DND-41 (cell line): ENCODE data around the gene FOXD3.

Experiments
- ATAC-seq: fragments of 200-7000 bp; cut with Tn5 transposase; 3 replicates; pipeline ENCODE4 v1.9.1; 2021; ENCODE audit warnings: low read depth; ENCODE audit not compliant: insufficient read depth
- DNase-seq: peaks from one replicate; pipeline ENCODE4 v3.0.0-alpha.2; 2020
- H2AFZ ChIP-seq: 2 replicates; pipeline ENCODE4 v1.6.0; 2012; ENCODE audit warnings: low read depth, low read length
- H3K27ac ChIP-seq: 2 replicates; pipeline ENCODE4 v1.5.1; 2012; ENCODE audit warnings: low read length, inconsistent platforms
- H3K27me3 ChIP-seq: fragments of 200-600 bp; sonication (generic); 2 replicates; pipeline ENCODE4 v1.6.0; 2012; ENCODE audit warnings: low read length, mild to moderate bottlenecking, inconsistent platforms; ENCODE audit not compliant: insufficient read depth, poor library complexity
- H3K36me3 ChIP-seq: 2 replicates; pipeline ENCODE4 v1.5.1; 2012; ENCODE audit warnings: low read length, inconsistent platforms; ENCODE audit not compliant: insufficient read depth
- H3K4me1 ChIP-seq: 2 replicates; pipeline ENCODE4 v1.5.1; 2012; ENCODE audit warnings: mild to moderate bottlenecking, low read length; ENCODE audit not compliant: insufficient read depth
- H3K4me2 ChIP-seq: 2 replicates; pipeline ENCODE4 v1.6.0; 2012; ENCODE audit warnings: mild to moderate bottlenecking, moderate library complexity, low read length, inconsistent platforms; ENCODE audit not compliant: insufficient read depth
- H3K4me3 ChIP-seq, 2 experiments: fragments of 200-600 bp in 1 of 2; shearing (Covaris generic) in 1 of 2; 2 replicates each; pipeline ENCODE4 v1.5.1; 2012 to 2016; ENCODE audit warnings: inconsistent platforms in 2 of 2, low read length in 2 of 2, mild to moderate bottlenecking in 2 of 2, low read depth in 1 of 2, moderate library complexity in 1 of 2
- H3K79me2 ChIP-seq: 2 replicates; pipeline ENCODE4 v1.6.0; 2012; ENCODE audit warnings: low read length, inconsistent platforms; ENCODE audit not compliant: insufficient read depth
- H3K9ac ChIP-seq: 2 replicates; pipeline ENCODE4 v1.6.0; 2012; ENCODE audit warnings: low read depth, mild to moderate bottlenecking, inconsistent platforms, low read length, moderate library complexity
- H3K9me3 ChIP-seq: 2 replicates; pipeline ENCODE4 v1.5.1; 2012; ENCODE audit warnings: low read length, moderate library complexity, mild to moderate bottlenecking, inconsistent platforms; ENCODE audit not compliant: insufficient read depth, severe bottlenecking
- H4K20me1 ChIP-seq: 2 replicates; pipeline ENCODE4 v1.6.0; 2012; ENCODE audit warnings: low read length; ENCODE audit not compliant: insufficient read depth
- EZH2 ChIP-seq: IDR thresholded peaks from 3 replicates; pipeline ENCODE4 v1.6.1; 2012; ENCODE audit warnings: borderline replicate concordance, low read depth, mild to moderate bottlenecking, moderate library complexity, low read length, inconsistent platforms; ENCODE audit not compliant: severe bottlenecking
- TF ChIP-seq, protein P1 (sequence below): IDR thresholded peaks from 2 replicates; pipeline ENCODE4 v1.5.1; 2012; ENCODE audit warnings: borderline replicate concordance, low read length, moderate library complexity, mild to moderate bottlenecking; ENCODE audit not compliant: poor library complexity, severe bottlenecking; ENCODE audit errors: extremely low read depth

FOXD3 gene

DNA sequence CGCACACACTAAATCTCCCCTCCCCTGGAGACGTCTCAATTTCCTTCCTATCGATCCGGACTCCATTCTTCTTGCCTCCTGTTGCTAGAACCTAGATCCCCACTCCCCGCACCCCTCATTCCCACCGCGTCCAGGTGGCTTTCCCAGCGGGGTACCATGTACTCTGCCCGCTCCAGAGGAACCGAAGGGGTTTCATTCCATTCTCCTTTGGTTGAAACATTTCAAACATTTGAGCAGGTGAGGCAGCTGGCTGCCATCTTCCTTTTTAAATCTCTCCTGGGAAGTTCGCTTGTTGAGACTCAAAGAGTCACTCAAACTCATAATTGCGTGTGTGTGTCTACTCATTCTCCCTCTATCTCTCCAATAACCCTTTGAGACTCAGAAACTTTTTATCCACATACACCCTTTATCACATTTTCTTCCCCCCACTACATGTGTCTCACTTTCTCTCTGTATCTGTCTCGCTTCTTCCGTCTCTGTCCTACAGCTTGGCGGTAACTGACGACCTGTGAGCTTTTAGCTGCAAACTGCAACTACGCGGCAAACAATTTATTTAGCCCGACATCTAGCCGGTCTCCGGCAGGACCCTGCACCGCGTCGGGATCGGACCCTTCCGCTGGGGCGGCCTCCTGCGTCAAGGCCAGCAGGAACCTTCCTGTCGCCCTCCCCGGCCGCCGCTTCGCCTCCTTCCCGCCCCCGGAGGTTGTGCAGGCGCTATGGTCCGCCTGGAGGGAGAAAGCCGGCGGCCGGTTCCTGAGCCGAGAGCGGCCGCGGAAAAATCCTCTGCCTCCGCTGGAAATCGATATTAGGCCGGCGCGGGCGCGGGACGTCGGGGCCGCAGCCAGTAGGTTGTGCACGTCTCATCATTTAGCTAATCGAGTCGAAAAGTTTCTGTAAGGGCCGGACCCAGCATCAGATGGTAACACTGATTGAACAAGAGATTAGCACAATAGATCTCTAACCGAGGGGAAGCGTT, 3.0 kb upstream of the FOXD3 start:
- no peaks in the 10 kb centered on the region for H3K27me3 ChIP-seq
- H3K4me3 ChIP-seq, result no peak overlapping the region

DNA sequence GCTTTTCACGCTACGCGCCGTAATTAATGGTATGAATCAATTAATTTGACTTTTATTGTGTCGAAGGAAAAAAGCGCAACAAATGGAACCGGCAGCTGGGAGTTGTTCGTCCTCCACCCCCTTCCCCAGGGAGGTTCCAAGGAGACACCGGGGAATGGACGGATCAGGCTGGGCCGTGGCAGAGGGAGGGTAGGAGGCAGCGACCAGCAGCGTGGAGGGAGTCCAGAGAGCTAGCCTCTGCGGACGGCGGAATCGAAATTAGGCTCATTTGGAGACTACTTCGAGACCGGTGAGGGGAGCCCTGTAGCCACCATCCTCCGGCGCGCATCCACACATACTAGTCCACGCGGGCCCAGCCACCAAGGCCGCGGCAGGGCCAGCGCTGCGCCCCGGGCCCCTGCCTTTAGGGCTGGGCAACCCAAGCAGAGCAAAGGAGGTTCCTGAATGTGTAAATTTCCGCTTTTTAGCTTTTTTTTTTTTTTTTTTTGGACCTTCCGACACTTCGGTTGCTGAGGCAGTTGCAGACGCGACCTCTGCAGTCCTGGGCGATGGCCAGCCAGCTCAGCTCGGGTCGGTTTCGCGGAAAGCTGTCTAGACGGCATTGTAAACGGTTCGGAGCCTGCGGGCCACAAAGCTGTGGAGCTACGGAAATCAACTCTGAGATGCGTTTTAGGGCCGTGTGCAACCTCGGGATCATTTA, 2.2 kb upstream of the FOXD3 start:
- Histone ChIP-seq H4K20me1 (no peaks in the 10 kb centered on the region), H3K9ac (no peak overlapping the region), H3K4me2 (no peak overlapping the region), H3K79me2 (no peaks in the 10 kb centered on the region), H3K36me3 (no peaks in the 10 kb centered on the region), H3K27me3 (no peaks in the 10 kb centered on the region), H3K4me1 (no peaks in the 10 kb centered on the region), H3K9me3 (peaks cover 2% of the 10 kb centered on the region), H3K4me3 (no peak overlapping the region), H2AFZ (no peak overlapping the region), H3K27ac (no peak overlapping the region)
- DNase-seq, result no peak
- TF ChIP-seq, protein P1, sequence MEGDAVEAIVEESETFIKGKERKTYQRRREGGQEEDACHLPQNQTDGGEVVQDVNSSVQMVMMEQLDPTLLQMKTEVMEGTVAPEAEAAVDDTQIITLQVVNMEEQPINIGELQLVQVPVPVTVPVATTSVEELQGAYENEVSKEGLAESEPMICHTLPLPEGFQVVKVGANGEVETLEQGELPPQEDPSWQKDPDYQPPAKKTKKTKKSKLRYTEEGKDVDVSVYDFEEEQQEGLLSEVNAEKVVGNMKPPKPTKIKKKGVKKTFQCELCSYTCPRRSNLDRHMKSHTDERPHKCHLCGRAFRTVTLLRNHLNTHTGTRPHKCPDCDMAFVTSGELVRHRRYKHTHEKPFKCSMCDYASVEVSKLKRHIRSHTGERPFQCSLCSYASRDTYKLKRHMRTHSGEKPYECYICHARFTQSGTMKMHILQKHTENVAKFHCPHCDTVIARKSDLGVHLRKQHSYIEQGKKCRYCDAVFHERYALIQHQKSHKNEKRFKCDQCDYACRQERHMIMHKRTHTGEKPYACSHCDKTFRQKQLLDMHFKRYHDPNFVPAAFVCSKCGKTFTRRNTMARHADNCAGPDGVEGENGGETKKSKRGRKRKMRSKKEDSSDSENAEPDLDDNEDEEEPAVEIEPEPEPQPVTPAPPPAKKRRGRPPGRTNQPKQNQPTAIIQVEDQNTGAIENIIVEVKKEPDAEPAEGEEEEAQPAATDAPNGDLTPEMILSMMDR, result no peak
- no peak for TF ChIP-seq EZH2
- ATAC-seq, result no peak

More for the DNA sequence above, 3.0 kb upstream of the FOXD3 start:
- H2AFZ ChIP-seq, result no peak overlapping the region
- no peak overlapping the region for H3K9ac ChIP-seq
- H3K4me1 ChIP-seq, result no peaks in the 10 kb centered on the region
- ATAC-seq, result no peak
- no peak overlapping the region for H3K27ac ChIP-seq
- H4K20me1 ChIP-seq, result no peaks in the 10 kb centered on the region
- TF ChIP-seq, protein P1, result no peak
- no peak for TF ChIP-seq EZH2
- H3K36me3 ChIP-seq, result no peaks in the 10 kb centered on the region
- peaks cover 2% of the 10 kb centered on the region for H3K9me3 ChIP-seq
- H3K4me2 ChIP-seq, result no peak overlapping the region
- H3K79me2 ChIP-seq, result no peaks in the 10 kb centered on the region
- no peak for DNase-seq

DNA sequence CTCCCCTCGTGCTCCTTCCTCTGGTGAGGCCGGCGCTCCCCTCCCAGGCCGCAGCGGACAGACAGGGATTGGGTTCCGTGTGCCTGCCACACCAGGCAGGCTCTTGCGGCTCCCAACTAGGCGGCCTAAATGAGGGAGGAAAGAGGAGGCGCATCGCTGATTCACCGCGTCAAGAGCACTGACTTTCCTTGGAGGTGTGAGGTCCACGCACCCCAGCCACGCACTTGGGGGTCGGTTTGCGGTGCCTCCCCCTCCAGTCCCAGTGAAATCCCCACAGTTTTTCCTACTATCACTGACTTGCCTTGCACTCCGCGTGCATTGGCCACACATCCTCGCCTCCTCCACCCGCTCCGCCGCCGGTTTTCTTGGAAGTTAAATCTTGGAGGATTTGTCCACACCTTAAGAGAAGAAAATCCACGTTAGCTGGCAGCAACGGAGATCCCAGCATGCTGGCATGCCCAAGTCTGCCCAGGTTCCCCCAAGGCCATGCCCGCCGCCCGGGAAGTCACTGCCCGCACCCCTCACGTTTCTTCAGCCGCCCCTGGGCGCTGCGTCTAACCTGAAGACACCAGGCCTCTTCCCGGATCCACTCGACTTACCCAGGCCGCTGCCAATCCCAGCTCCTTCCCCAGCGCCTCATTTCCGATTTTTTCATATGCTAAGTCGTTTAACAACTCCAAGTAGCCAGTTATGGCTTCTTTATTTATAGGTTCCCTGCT, 1.1 kb upstream of the FOXD3 start:
- TF ChIP-seq, protein P1, result no peak
- TF ChIP-seq EZH2, result no peak
- H3K27me3 ChIP-seq, result no peaks in the 10 kb centered on the region
- H3K4me3 ChIP-seq, result no peak overlapping the region

More for the DNA sequence above, 1.1 kb upstream of the FOXD3 start:
- peaks cover 2% of the 10 kb centered on the region for H3K9me3 ChIP-seq
- no peak for DNase-seq
- no peaks in the 10 kb centered on the region for H3K4me1 ChIP-seq
- ATAC-seq, result no peak
- no peak overlapping the region for H3K9ac ChIP-seq
- no peak overlapping the region for H2AFZ ChIP-seq
- H3K27ac ChIP-seq, result no peak overlapping the region
- no peaks in the 10 kb centered on the region for H3K36me3 ChIP-seq
- no peaks in the 10 kb centered on the region for H3K79me2 ChIP-seq
- H3K4me2 ChIP-seq, result no peak overlapping the region
- H4K20me1 ChIP-seq, result no peaks in the 10 kb centered on the region
